Progenitor cell of endocrine pancreas (in vitro differentiated cells): ENCODE data around the gene ANGPT4. TPM values are rescaled to one million over a fixed set of nuclear protein-coding genes. Genes with fewer than 3 reads are reported as not detected.

Experiments used
- DNase-seq: peaks from one replicate; pipeline ENCODE4 v3.0.0; 2021; ENCODE audit warnings: low spot score; ENCODE audit not compliant: unreplicated experiment
- H3K27ac Mint-ChIP-seq: 2 replicates; pipeline ENCODE4 v1.8.0; 2021; ENCODE audit warnings: mild to moderate bottlenecking, moderate library complexity, mixed read lengths
- H3K27me3 Mint-ChIP-seq: 2 replicates; pipeline ENCODE4 v1.8.0; 2021; ENCODE audit warnings: mixed read lengths
- H3K36me3 Mint-ChIP-seq: 2 replicates; pipeline ENCODE4 v1.8.0; 2022; ENCODE audit warnings: mixed read lengths; ENCODE audit not compliant: insufficient read depth
- H3K4me1 Mint-ChIP-seq: 2 replicates; pipeline ENCODE4 v1.8.0; 2021; ENCODE audit warnings: low read depth, mixed read lengths
- H3K4me3 Mint-ChIP-seq: 2 replicates; pipeline ENCODE4 v1.8.0; 2021; ENCODE audit warnings: low read depth, mild to moderate bottlenecking, moderate library complexity, mixed read lengths
- H3K9me3 Mint-ChIP-seq: 2 replicates; pipeline ENCODE4 v1.8.0; 2021; ENCODE audit warnings: low read depth, mixed read lengths
- total RNA-seq: library from RNA; stranded (reverse); gene quantifications from 2 replicates; pipeline ENCODE4 v1.2.1, GENCODE V29; 2021
- TF ChIP-seq, protein P1 (sequence below): fragments of 200-600 bp; sonication (generic); IDR thresholded peaks from one replicate; pipeline ENCODE4 v1.5.0; 2021; ENCODE audit warnings: antibody characterized with exemption, mild to moderate bottlenecking; ENCODE audit not compliant: unreplicated experiment

Gene ANGPT4
- total RNA-seq, 1 donor from 2014 or later, result not detected

DNA sequence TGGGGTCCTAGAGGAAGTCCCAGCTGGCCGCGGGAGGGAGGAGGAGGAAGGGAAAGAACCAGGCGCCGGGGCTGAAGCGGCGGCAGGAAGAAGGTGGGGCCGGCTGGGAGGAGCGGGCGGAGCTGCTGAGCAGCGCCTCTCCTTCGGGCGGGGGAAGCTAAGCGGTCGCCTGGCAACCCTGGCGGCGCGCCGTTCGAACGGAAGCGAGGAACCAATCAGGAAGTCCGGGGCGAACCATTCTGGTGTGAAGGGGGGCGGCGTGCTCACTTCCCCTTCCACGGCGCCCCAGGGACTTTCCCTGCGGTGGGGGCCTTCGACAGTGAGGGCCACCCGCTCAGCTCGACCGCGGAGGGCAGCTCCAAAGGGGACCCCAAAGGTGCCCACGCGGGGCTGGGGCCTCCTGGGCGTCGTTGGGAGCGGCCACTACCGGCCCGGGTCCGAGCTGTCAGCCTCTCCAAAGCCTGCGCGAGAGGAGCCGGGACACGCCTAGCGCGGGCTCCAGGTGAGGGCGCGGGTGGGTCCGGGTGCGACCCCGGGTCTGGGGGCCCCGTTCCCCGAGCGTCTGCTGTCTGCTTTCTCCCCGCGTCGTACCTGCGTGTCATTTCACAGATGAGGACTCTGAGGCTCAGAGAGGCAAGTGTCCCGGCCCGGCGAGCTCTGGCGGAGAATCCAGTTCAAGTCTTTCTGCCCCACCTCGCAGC lies 82.5 kb downstream of the ANGPT4 start, which contains the start of gene FAM110A:
FAM110A (plus strand) TSS at position 266 of the 701 bp plus-strand sequence. CDS start 11,090 bp downstream, outside the sequence.
- Mint-ChIP-seq H3K9me3 (peaks cover 4% of the 10 kb centered on the region), H3K27me3 (peaks cover 9% of the 10 kb centered on the region), H3K27ac (peak within 1 kb of the TSS; percentile 7), H3K36me3 (no peaks in the 10 kb centered on the region), H3K4me3 (peak within 1 kb of the TSS; percentile 70), H3K4me1 (peaks cover 14% of the 10 kb centered on the region)
- DNase-seq, result peak; percentile 81
- TF ChIP-seq, protein P1, sequence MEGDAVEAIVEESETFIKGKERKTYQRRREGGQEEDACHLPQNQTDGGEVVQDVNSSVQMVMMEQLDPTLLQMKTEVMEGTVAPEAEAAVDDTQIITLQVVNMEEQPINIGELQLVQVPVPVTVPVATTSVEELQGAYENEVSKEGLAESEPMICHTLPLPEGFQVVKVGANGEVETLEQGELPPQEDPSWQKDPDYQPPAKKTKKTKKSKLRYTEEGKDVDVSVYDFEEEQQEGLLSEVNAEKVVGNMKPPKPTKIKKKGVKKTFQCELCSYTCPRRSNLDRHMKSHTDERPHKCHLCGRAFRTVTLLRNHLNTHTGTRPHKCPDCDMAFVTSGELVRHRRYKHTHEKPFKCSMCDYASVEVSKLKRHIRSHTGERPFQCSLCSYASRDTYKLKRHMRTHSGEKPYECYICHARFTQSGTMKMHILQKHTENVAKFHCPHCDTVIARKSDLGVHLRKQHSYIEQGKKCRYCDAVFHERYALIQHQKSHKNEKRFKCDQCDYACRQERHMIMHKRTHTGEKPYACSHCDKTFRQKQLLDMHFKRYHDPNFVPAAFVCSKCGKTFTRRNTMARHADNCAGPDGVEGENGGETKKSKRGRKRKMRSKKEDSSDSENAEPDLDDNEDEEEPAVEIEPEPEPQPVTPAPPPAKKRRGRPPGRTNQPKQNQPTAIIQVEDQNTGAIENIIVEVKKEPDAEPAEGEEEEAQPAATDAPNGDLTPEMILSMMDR, result no peak

DNA sequence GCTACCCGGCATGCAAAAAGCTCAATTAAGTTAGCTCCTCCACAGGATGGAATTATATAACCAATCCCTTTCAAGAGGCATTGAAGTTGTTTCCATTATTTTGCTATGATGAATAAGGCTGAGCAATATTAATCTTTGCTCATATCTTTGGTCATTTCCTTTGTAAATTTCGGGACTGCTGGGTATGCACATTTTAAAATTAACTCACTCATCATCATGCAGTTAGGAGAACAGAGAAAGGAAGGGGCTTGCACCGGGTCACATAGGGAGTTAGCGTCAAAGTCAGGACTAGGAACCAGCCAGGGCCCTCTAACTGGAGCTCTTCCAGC lies 83.0 kb downstream of the ANGPT4 start:
- H3K27ac Mint-ChIP-seq, result peak overlapping the region; percentile 7
- H3K9me3 Mint-ChIP-seq, result peaks cover 4% of the 10 kb centered on the region
- peak overlapping the region; percentile 70 for H3K4me3 Mint-ChIP-seq
- peaks cover 9% of the 10 kb centered on the region for H3K27me3 Mint-ChIP-seq
- DNase-seq, result no peak
- TF ChIP-seq, protein P1, result no peak
- no peaks in the 10 kb centered on the region for H3K36me3 Mint-ChIP-seq
- H3K4me1 Mint-ChIP-seq, result peaks cover 14% of the 10 kb centered on the region

DNA sequence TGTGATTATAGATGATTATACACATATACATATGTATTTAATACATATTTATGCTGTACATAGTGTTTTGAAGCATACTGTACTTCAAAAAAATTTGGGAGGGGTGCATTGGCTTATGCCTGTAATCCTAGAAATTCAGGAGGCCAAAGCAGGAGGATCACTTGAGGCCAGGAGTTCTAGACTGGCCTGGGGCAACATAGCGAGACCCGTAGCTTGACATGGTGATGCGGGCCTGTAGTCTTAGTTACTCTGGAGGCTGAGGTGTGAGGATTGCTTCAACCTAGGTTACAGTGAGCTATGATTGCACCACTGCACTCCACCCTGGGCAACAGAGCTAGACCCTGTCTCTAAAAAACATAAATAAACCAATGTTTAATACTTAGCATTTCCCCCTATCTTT lies 84.2 kb downstream of the ANGPT4 start:
- no peak for DNase-seq
- H3K36me3 Mint-ChIP-seq, result no peaks in the 10 kb centered on the region
- peaks cover 9% of the 10 kb centered on the region for H3K27me3 Mint-ChIP-seq
- peaks cover 14% of the 10 kb centered on the region for H3K4me1 Mint-ChIP-seq
- no peaks in the 10 kb centered on the region for H3K9me3 Mint-ChIP-seq
- TF ChIP-seq, protein P1, result no peak
- H3K27ac Mint-ChIP-seq, result no peak overlapping the region
- H3K4me3 Mint-ChIP-seq, result no peak overlapping the region

DNA sequence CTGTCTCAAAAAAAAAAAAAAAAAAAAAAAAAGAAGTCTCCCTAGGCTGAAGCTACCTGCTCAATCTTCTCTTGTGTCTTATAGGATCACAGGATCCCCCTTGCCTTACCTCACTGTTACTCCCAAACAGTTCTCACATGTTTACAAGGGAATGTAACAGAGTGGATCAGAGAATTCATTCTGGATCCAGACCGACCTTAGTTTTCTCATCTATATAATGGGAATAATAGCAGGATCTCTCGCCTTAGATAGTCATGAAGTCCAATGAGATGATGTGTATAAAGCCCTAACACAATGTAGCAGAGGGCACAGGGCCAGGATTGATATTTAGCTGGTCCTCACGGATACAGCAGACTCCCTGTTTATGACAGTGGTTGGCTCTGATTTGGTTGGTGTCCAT lies 84.9 kb downstream of the ANGPT4 start:
- Mint-ChIP-seq H3K4me1 (peaks cover 14% of the 10 kb centered on the region), H3K27me3 (peaks cover 9% of the 10 kb centered on the region), H3K27ac (no peak overlapping the region), H3K36me3 (no peaks in the 10 kb centered on the region), H3K4me3 (no peak overlapping the region), H3K9me3 (no peaks in the 10 kb centered on the region)
- no peak for DNase-seq
- TF ChIP-seq, protein P1, result no peak

DNA sequence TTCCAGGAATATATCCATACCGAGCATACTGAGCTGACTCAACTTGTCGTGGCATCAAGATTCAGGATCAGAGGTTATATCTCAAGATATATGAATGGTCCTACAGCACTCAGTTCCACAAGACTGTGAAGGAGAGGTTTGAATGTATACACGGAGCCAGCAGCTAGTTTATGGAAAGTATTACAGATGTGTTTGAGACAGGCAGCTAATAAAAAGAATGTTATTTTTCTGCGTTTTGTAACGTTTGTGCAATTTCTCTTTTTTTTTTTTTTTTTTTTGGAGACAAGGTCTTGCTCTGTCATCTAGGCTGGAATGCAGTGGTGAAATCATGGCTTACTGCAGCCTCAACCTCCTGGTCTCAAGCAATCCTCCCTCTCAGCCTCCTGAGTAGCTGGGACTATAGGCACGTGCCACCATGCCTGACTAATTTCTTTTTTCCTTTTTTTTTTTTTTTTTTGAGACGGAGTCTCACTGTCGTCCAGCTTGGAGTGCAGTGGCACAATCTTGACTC lies 86.1 kb downstream of the ANGPT4 start:
- Mint-ChIP-seq H3K27ac (no peak overlapping the region), H3K4me3 (no peak overlapping the region), H3K9me3 (no peaks in the 10 kb centered on the region), H3K36me3 (no peaks in the 10 kb centered on the region), H3K27me3 (peaks cover 9% of the 10 kb centered on the region), H3K4me1 (peaks cover 14% of the 10 kb centered on the region)
- DNase-seq, result no peak
- TF ChIP-seq, protein P1, result no peak
